Placental epithelial cell (primary cell): ENCODE data around the gene KRIT1. TPM values are rescaled to one million over a fixed set of nuclear protein-coding genes. Genes with fewer than 3 reads are reported as not detected.

ENCODE experiments used
- small RNA-seq: library from RNA; depleted of rRNA; stranded (forward); fragments of <200 nt; gene quantifications from one replicate; pipeline ENCODE3, GENCODE V24; 2012
- total RNA-seq: library from RNA; depleted of rRNA; stranded (reverse); fragments of >200 nt; gene quantifications from 2 replicates; pipeline ENCODE4 v1.2.3, GENCODE V29; 2012

The KRIT1 gene
- 42.4 TPM in 2 replicates for total RNA-seq

GRCh38 chr7:92245487-92246359 lies at the start of gene KRIT1, which contains the start of gene ANKIB1:
TSS of gene KRIT1 (minus strand) at chr7:92245914. CDS start at chr7:92242135, 3,779 bp downstream.
TSS of gene ANKIB1 (plus strand) at chr7:92245974. CDS start at chr7:92294979, 49,005 bp downstream.

GRCh38 chr7:92178928-92179924 lies 66.5 kb downstream of the KRIT1 start, which contains the start of gene LRRD1:
TSS of gene LRRD1 (minus strand) at chr7:92179142. CDS start at chr7:92165202, 13,940 bp downstream.

Small RNA genes within 50 kb of the gene (small RNA-seq; reads per million reads assigned to genes)
- gene MIR1285-1 (not detected), gene RF00019 (not detected)

Other genes with a start within 250 kb of the KRIT1 start
- gene CYP51A1, start 111.4 kb downstream of the KRIT1 start, total RNA-seq = 70.3 and 189 TPM in 2 replicates
- gene LRRD1, start 66.8 kb downstream of the KRIT1 start, total RNA-seq = under 0.01 and 0.11 TPM in 2 replicates
- 62.9 and 64.4 TPM in 2 replicates for gene ANKIB1, start 60 bp upstream of the KRIT1 start, total RNA-seq
- gene GATAD1, start 201.6 kb upstream of the KRIT1 start, total RNA-seq = 18.5 and 26.3 TPM in 2 replicates
- not detected in 2 replicates for gene ERVW-1, start 232.0 kb upstream of the KRIT1 start, total RNA-seq